Transverse colon (tissue), 4 donors: ENCODE measurements around the gene ADAMTS3. TPM values are rescaled to one million over a fixed set of nuclear protein-coding genes. Genes with fewer than 3 reads are reported as not detected.
A peak's percentile ranks its signal among the peaks of the same experiment; 100 is the strongest.

Experiments
- DNase-seq: peaks from one replicate; pipeline ENCODE4 v3.0.0-alpha.2; 2019
- H3K27ac ChIP-seq, 4 donors: fragments of 200-600 bp; sonication (generic); 2 replicates each; pipeline ENCODE4 v1.5.1; 2016 to 2018; ENCODE audit warnings: inconsistent platforms in 4 of 4
- H3K27me3 ChIP-seq: fragments of 200-600 bp; sonication (generic); 2 replicates; pipeline ENCODE4 v1.5.1; 2017; ENCODE audit warnings: inconsistent platforms
- H3K36me3 ChIP-seq, 4 donors: fragments of 200-600 bp; sonication (generic); 2 replicates each; pipeline ENCODE4 v1.5.1; 2017 to 2019; ENCODE audit warnings: inconsistent platforms in 4 of 4
- H3K4me1 ChIP-seq, 4 donors: fragments of 200-600 bp; sonication (generic); 2 replicates each; pipeline ENCODE4 v1.5.1; 2017 to 2020; ENCODE audit warnings: inconsistent platforms in 4 of 4
- H3K4me3 ChIP-seq, 4 donors: fragments of 200-600 bp; sonication (generic); 1 replicate in 1 of 4; 2 replicates in 3 of 4; pipeline versions ENCODE4 v1.5.1 to v1.6.1; 2017 to 2019; ENCODE audit warnings: inconsistent platforms in 4 of 4
- H3K9me3 ChIP-seq, 2 donors: fragments of 200-600 bp; sonication (generic); 2 replicates each; pipeline ENCODE4 v1.5.1; 2017 to 2019; ENCODE audit warnings: inconsistent platforms in 2 of 2
- EP300 ChIP-seq: sonication (generic); formaldehyde crosslinking; IDR thresholded peaks from one replicate; pipeline ENCODE4 v1.6.1; 2017; ENCODE audit warnings: antibody characterized with exemption, low read depth
- POLR2A ChIP-seq: fragments of 450-650 bp; IDR thresholded peaks from one replicate; pipeline ENCODE4 v1.6.1; 2016; ENCODE audit warnings: antibody characterized with exemption, mild to moderate bottlenecking, moderate library complexity
- POLR2AphosphoS5 ChIP-seq, 3 donors: sonication (generic); formaldehyde crosslinking; IDR thresholded peaks; one replicate each; pipeline ENCODE4 v1.6.1; 2016; ENCODE audit warnings: antibody characterized with exemption in 3 of 3
- WGBS, 2 donors: methylation state at CpG; one replicate each; pipeline ENCODE4 v1.1.5; 2018; ENCODE audit warnings: low coverage in 1 of 2; 5-methylcytosine and 5-hydroxymethylcytosine counted together
- in situ Hi-C, 4 donors: fragments of 200-750 bp; cut with MboI; loops; one replicate each; pipeline versions ENCODE4 v1.15.0 to v1.15.1; 2017; ENCODE audit warnings: low sequenced_read_pairs in 3 of 4, low pct_ligation_motif_present in 1 of 4, low pct_unique_long_range_greater_than_20kb in 1 of 4
- intact Hi-C: fragments of 100-400 bp; cut with DNase I; formaldehyde crosslinking; loops from one replicate; pipeline ENCODE4 v1.15.1; 2023; ENCODE audit warnings: low total_unique reads
- total RNA-seq, 4 donors: library from RNA; depleted of rRNA; stranded (reverse); fragments of >200 nt; gene quantifications; one replicate each; pipeline ENCODE4 v1.1.0, GENCODE V29; 2016
- TF ChIP-seq, protein P1 (sequence below), 5 experiments: fragments of 200-600 bp in 3 of 5; fragments of 450-650 bp in 2 of 5; sonication (generic) in 3 of 5; IDR thresholded peaks; 1 replicate in 2 of 5; 2 replicates in 3 of 5; pipeline ENCODE4 v1.5.1; 2016 to 2017; ENCODE audit warnings: antibody characterized with exemption in 5 of 5, inconsistent platforms in 3 of 5, mild to moderate bottlenecking in 2 of 5, moderate library complexity in 1 of 5

ADAMTS3 gene
- total RNA-seq, 4 donors from 2014 or later, result 0.14 to 0.64 TPM; not detected in 2

DNA sequence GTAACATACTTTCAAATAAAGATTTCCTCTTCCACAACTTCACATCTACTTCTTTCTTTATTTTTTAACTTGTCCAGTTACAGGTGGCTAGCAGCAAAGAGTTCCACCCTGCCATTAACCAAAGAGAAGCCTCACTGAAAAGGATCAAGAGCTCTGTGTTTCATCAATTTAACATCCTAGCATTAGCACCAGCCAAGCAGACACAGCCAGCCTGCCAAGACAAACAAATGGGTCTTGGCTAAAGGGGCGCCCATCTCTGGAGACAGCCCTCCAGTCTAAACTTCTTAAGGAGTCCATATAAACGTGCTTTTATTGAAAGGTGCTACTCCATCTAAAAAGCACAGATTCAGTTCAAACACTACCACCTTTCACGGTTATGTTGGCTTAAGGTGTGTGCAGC, 105.3 kb downstream of the ADAMTS3 start:
- TF ChIP-seq, protein P1, sequence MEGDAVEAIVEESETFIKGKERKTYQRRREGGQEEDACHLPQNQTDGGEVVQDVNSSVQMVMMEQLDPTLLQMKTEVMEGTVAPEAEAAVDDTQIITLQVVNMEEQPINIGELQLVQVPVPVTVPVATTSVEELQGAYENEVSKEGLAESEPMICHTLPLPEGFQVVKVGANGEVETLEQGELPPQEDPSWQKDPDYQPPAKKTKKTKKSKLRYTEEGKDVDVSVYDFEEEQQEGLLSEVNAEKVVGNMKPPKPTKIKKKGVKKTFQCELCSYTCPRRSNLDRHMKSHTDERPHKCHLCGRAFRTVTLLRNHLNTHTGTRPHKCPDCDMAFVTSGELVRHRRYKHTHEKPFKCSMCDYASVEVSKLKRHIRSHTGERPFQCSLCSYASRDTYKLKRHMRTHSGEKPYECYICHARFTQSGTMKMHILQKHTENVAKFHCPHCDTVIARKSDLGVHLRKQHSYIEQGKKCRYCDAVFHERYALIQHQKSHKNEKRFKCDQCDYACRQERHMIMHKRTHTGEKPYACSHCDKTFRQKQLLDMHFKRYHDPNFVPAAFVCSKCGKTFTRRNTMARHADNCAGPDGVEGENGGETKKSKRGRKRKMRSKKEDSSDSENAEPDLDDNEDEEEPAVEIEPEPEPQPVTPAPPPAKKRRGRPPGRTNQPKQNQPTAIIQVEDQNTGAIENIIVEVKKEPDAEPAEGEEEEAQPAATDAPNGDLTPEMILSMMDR (IDR thresholded peaks at IDR 0.05), result no peak
- H3K9me3 ChIP-seq, result no peaks in the 10 kb centered on the region
- H3K36me3 ChIP-seq, result no peaks in the 10 kb centered on the region
- H3K27ac ChIP-seq, result no peak overlapping the region
- H3K27me3 ChIP-seq, result no peaks in the 10 kb centered on the region
- WGBS, 2 donors, result 0 to 36% methylated on average over 1 to 3 of the region's 3 CpGs
- no peaks in the 10 kb centered on the region for H3K4me1 ChIP-seq
- intact Hi-C loops (no loop called here), in situ Hi-C loops (loop anchor here in 1 of 4 donors (25.0 kb wide), 1 partner anchor 151 kb away; no protein-coding TSS in a partner anchor)
- H3K4me3 ChIP-seq, result no peak overlapping the region
- DNase-seq, result no peak

DNA sequence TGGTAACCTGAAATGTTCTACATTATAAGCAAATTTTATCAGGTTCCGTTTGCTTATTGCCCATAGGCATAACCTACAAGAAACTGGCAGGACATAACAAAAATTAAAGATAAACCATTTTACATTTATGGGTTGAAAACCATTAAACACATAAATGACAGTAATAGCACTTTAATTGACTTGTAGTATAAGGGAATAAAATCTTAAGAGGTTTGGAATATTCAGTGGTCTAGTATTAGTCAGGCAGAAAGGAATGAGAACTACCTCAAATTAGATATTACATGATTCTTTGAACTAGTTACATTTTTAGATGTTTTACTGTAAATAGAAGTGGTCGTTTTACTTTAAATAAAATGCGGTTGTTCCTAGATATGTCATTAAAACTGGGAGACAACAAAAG, 111.9 kb downstream of the ADAMTS3 start:
- Histone ChIP-seq H3K27me3 (no peaks in the 10 kb centered on the region), H3K27ac (no peak overlapping the region), H3K4me3 (no peak overlapping the region), H3K9me3 (no peaks in the 10 kb centered on the region), H3K36me3 (no peaks in the 10 kb centered on the region), H3K4me1 (no peaks in the 10 kb centered on the region)
- DNase-seq, result no peak
- WGBS, 2 donors, result 62 to 66% methylated on average over 3 of the region's 3 CpGs
- in situ Hi-C loops (loop anchor here in 1 of 4 donors (25.0 kb wide), 1 partner anchor 145 kb away; no protein-coding TSS in a partner anchor), intact Hi-C loops (no loop called here)
- TF ChIP-seq, protein P1 (IDR thresholded peaks at IDR 0.05), result no peak

DNA sequence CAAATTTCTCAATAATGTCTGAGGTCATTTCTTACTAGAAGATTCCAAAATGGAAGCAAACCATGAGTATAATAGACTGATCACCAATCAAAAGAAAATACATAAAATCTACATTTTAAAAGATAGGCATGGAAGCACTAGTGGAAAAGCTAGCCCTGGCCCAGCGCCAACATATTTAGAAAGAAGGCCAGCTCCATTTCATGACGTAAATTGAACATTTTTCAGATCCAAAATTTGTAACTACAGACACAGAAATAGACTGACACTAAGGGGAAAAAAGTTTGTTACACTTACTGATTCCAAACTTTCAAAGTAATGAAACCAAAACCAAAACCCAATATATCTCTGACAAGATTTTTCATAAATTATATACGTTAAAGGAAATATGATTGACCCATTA, 117.7 kb downstream of the ADAMTS3 start:
- intact Hi-C loops, result no loop called here
- TF ChIP-seq POLR2AphosphoS5 (IDR thresholded peaks at IDR 0.05), result no peak
- no peak for TF ChIP-seq EP300
- TF ChIP-seq, protein P1 (IDR thresholded peaks at IDR 0.05), result no peak
- no peak for TF ChIP-seq POLR2A
- Histone ChIP-seq H3K36me3 (no peaks in the 10 kb centered on the region), H3K9me3 (no peaks in the 10 kb centered on the region), H3K4me3 (no peak overlapping the region), H3K27ac (peak overlapping the region in 1 of 4 donors; percentile 40), H3K4me1 (no peaks in the 10 kb centered on the region), H3K27me3 (no peaks in the 10 kb centered on the region)
- in situ Hi-C loops, result loop anchor here in 1 of 4 donors (25.0 kb wide), 1 partner anchor 139 kb away; no protein-coding TSS in a partner anchor
- DNase-seq, result no peak
- 50 to 76% methylated on average over 3 of the region's 3 CpGs for WGBS, 2 donors

DNA sequence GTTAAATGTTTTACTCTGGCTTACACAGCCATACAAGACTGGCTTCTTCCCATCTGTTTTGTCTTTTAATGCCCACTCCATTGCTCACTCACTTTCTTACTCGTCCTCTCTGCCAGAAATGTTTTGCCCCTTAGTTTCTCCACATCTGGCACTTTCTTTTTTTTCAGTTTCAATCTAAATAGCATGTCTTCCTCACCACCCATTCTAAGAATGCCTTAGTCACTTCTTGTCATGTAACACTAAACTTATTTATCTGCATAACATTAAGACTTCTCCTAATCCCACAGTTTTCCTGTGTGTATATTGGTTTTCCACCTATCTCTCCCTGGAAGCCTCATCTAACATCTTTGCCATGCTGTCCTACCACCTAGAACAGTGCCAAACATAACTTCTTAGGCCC, 119.3 kb downstream of the ADAMTS3 start:
- Histone ChIP-seq H3K4me1 (no peaks in the 10 kb centered on the region), H3K27me3 (no peaks in the 10 kb centered on the region), H3K4me3 (no peak overlapping the region), H3K36me3 (no peaks in the 10 kb centered on the region), H3K27ac (no peak overlapping the region), H3K9me3 (no peaks in the 10 kb centered on the region)
- intact Hi-C loops (no loop called here), in situ Hi-C loops (loop anchor here in 1 of 4 donors (25.0 kb wide), 1 partner anchor 137 kb away; no protein-coding TSS in a partner anchor)
- DNase-seq, result no peak
- 62 to 77% methylated on average over 1 of the region's 1 CpG for WGBS, 2 donors
- TF ChIP-seq POLR2A (no peak), POLR2AphosphoS5 (IDR thresholded peaks at IDR 0.05) (no peak), EP300 (no peak)
- TF ChIP-seq, protein P1 (IDR thresholded peaks at IDR 0.05), result no peak
